A549 (cell line): Measurements from ENCODE around the gene RAB10.

Experiments used
- BHLHE40 ChIP-seq: IDR thresholded peaks from 2 replicates; pipeline ENCODE4 v1.6.1; 2012; ENCODE audit warnings: low read depth, low read length, inconsistent platforms
- EP300 ChIP-seq, 2 experiments: fragments of >200 bp; sonication (Bioruptor Twin); formaldehyde crosslinking; IDR thresholded peaks; 2 replicates in 1 of 2; 3 replicates in 1 of 2; pipeline ENCODE4 v1.6.1; 2016 to 2017
- MYC ChIP-seq: IDR thresholded peaks from 2 replicates; pipeline ENCODE4 v1.6.1; 2012; ENCODE audit warnings: mild to moderate bottlenecking, inconsistent platforms, low read length, improper control_type of control experiment, borderline replicate concordance
- POLR2A ChIP-seq: IDR thresholded peaks from 2 replicates; pipeline ENCODE4 v1.6.1; 2012; ENCODE audit warnings: mild to moderate bottlenecking, low read length
- RAD21 ChIP-seq, 2 experiments: fragments of >200 bp in 1 of 2; sonication (Bioruptor Twin) in 1 of 2; formaldehyde crosslinking in 1 of 2; IDR thresholded peaks in 1 of 2; conservative IDR thresholded peaks in 1 of 2; 2 replicates in 1 of 2; 3 replicates in 1 of 2; pipeline ENCODE4 v1.6.1; 2012 to 2018; ENCODE audit warnings: inconsistent platforms in 1 of 2
- RCOR1 ChIP-seq: fragments of 150-350 bp; IDR thresholded peaks from 2 replicates; pipeline ENCODE4 v1.6.1; 2014; ENCODE audit warnings: antibody characterized with exemption, low read length, low read depth
- SMC3 ChIP-seq: fragments of >200 bp; sonication (Bioruptor Twin); formaldehyde crosslinking; IDR thresholded peaks from 3 replicates; pipeline ENCODE4 v1.6.1; 2018; ENCODE audit warnings: inconsistent platforms
- TP53 ChIP-seq: fragments of 250-450 bp; sonication (Bioruptor Pico); IDR thresholded peaks from 2 replicates; pipeline ENCODE4 v1.5.0; 2021; ENCODE audit warnings: mild to moderate bottlenecking, moderate library complexity
- ZFP36 ChIP-seq: fragments of 450-650 bp; IDR thresholded peaks from 2 replicates; pipeline ENCODE4 v1.6.1; 2014; ENCODE audit warnings: borderline replicate concordance; ENCODE audit not compliant: partially characterized antibody
- TF ChIP-seq, protein P1 (sequence below): fragments of >200 bp; sonication (Bioruptor Twin); formaldehyde crosslinking; IDR thresholded peaks from 3 replicates; pipeline ENCODE4 v1.5.1; 2016
- TF ChIP-seq, protein P2 (sequence below): fragments of 250-450 bp; sonication (Bioruptor Pico); IDR thresholded peaks from 2 replicates; pipeline ENCODE4 v1.5.0; 2020; ENCODE audit warnings: low read depth, mild to moderate bottlenecking, moderate library complexity

DNA sequence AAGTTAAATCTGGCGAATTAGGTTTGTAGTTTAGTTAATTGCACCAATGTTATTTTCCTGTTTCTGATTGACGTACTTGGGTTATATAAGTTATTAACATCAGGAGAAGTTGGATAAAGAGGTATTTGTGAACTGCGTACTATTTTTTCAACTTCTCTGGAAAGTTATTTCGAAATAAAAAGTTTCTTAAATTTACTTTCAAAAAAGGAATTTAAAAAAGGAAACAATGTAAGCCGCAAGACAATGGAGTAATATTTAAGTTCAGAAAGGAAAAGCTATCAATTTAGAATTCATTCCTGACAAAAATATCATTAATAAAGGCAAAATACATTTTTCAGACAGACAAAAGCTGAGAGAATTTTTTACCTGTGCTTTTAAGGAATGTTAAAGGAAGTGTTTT, 47.7 kb downstream of the RAB10 start:
- TF ChIP-seq, protein P1, sequence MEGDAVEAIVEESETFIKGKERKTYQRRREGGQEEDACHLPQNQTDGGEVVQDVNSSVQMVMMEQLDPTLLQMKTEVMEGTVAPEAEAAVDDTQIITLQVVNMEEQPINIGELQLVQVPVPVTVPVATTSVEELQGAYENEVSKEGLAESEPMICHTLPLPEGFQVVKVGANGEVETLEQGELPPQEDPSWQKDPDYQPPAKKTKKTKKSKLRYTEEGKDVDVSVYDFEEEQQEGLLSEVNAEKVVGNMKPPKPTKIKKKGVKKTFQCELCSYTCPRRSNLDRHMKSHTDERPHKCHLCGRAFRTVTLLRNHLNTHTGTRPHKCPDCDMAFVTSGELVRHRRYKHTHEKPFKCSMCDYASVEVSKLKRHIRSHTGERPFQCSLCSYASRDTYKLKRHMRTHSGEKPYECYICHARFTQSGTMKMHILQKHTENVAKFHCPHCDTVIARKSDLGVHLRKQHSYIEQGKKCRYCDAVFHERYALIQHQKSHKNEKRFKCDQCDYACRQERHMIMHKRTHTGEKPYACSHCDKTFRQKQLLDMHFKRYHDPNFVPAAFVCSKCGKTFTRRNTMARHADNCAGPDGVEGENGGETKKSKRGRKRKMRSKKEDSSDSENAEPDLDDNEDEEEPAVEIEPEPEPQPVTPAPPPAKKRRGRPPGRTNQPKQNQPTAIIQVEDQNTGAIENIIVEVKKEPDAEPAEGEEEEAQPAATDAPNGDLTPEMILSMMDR = no peak
- TF ChIP-seq RAD21 (conservative IDR thresholded peaks at IDR 0.05 in 1 of 2, IDR thresholded peaks at IDR 0.05 in 1 of 2) (no peak), EP300 (IDR thresholded peaks at IDR 0.05) (no peak), POLR2A (no peak), MYC (no peak), ZFP36 (no peak), TP53 (no peak), RCOR1 (no peak), SMC3 (no peak), BHLHE40 (no peak)
- TF ChIP-seq, protein P2, sequence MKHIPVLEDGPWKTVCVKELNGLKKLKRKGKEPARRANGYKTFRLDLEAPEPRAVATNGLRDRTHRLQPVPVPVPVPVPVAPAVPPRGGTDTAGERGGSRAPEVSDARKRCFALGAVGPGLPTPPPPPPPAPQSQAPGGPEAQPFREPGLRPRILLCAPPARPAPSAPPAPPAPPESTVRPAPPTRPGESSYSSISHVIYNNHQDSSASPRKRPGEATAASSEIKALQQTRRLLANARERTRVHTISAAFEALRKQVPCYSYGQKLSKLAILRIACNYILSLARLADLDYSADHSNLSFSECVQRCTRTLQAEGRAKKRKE (CRISPR knock-in tag) = no peak
